PFSK-1 (cell line): ENCODE measurements around the gene CACNA1D.

Experiments used
- FOXP2 ChIP-seq: optimal IDR thresholded peaks from 2 replicates; pipeline ENCODE3; 2011; ENCODE audit warnings: borderline replicate concordance, control low read depth, inconsistent platforms; ENCODE audit not compliant: insufficient read depth; ENCODE audit errors: extremely low read length, extremely low read depth
- POLR2AphosphoS5 ChIP-seq: IDR thresholded peaks from 2 replicates; pipeline ENCODE4 v1.6.1; 2012; ENCODE audit warnings: low read depth, mild to moderate bottlenecking, control low read depth, low read length, moderate library complexity
- SIN3A ChIP-seq: IDR thresholded peaks from 2 replicates; pipeline ENCODE4 v1.6.1; 2012; ENCODE audit warnings: mild to moderate bottlenecking, low read length, moderate library complexity, borderline replicate concordance; ENCODE audit not compliant: insufficient read depth
- TAF1 ChIP-seq: IDR thresholded peaks from 2 replicates; pipeline ENCODE4 v1.6.1; 2012; ENCODE audit warnings: low read length, control low read depth, borderline replicate concordance; ENCODE audit not compliant: insufficient read depth
- TF ChIP-seq, protein P1 (sequence below), 2 experiments: IDR thresholded peaks; 2 replicates each; pipeline versions ENCODE4 v1.6.1 to v1.8.0; 2011 to 2012; ENCODE audit warnings: low read depth in 2 of 2, low read length in 2 of 2, control low read depth in 1 of 2, inconsistent platforms in 1 of 2, mild to moderate bottlenecking in 1 of 2, moderate library complexity in 1 of 2; ENCODE audit not compliant: insufficient read depth in 1 of 2

CACNA1D gene

DNA sequence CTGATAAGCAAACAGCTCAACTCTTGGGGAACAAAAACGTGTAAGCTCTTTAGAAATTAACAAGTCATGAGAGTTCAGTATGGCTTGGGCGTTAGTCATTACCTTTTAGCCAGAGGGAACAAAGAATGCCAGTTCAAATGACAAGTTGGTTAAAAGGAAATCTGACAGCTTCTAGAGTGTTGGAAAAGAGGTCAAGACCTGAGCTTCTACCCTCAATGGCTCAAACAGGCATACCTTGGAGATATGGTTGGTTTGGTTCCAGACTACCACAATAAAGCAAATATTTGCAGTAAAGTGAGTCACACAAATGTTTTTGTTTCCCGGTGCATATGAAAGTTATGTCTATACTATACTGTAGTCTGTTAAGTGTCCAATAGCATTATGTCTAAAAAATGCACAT, 136.1 kb downstream of the CACNA1D start:
- TF ChIP-seq FOXP2 (no peak), TAF1 (no peak), SIN3A (no peak), POLR2AphosphoS5 (no peak)
- TF ChIP-seq, protein P1, sequence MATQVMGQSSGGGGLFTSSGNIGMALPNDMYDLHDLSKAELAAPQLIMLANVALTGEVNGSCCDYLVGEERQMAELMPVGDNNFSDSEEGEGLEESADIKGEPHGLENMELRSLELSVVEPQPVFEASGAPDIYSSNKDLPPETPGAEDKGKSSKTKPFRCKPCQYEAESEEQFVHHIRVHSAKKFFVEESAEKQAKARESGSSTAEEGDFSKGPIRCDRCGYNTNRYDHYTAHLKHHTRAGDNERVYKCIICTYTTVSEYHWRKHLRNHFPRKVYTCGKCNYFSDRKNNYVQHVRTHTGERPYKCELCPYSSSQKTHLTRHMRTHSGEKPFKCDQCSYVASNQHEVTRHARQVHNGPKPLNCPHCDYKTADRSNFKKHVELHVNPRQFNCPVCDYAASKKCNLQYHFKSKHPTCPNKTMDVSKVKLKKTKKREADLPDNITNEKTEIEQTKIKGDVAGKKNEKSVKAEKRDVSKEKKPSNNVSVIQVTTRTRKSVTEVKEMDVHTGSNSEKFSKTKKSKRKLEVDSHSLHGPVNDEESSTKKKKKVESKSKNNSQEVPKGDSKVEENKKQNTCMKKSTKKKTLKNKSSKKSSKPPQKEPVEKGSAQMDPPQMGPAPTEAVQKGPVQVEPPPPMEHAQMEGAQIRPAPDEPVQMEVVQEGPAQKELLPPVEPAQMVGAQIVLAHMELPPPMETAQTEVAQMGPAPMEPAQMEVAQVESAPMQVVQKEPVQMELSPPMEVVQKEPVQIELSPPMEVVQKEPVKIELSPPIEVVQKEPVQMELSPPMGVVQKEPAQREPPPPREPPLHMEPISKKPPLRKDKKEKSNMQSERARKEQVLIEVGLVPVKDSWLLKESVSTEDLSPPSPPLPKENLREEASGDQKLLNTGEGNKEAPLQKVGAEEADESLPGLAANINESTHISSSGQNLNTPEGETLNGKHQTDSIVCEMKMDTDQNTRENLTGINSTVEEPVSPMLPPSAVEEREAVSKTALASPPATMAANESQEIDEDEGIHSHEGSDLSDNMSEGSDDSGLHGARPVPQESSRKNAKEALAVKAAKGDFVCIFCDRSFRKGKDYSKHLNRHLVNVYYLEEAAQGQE (IDR thresholded peaks at IDR 0.05; ENCODE audit: insufficient read depth in 1 of 2, low read depth in 2 of 2, low read length in 2 of 2): no peak

DNA sequence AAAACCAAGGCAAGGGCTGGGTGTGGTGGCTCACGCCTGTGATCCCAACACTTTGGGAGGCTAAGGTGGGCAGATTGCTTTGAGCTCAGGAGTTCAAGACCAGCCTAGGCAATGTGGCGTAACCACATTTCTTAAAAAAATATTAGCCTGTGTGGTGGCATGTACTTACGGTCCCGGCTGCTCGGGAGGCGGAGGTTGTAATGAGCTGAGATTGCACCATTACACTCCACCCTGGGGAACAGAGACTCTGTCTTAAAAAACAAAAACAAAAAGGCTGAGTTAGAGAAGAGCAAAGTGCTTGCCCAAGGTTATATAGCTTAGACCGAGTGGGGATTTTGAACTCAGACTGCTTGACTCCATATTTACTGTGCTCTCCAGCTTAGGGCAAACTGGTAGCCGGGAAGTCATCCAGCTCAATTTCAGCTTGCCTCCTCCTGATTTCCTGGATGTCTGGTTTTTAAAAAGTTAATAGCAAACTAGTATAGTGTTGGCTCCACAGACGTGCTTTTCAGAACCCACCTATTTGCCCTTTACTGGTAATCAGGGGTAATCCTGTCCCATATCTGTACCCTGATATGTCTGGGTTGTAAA, 138.9 kb downstream of the CACNA1D start:
- no peak for TF ChIP-seq FOXP2
- TF ChIP-seq SIN3A: no peak
- no peak for TF ChIP-seq POLR2AphosphoS5
- no peak for TF ChIP-seq TAF1
- TF ChIP-seq, protein P1 (IDR thresholded peaks at IDR 0.05; ENCODE audit: insufficient read depth in 1 of 2, low read depth in 2 of 2, low read length in 2 of 2): no peak

DNA sequence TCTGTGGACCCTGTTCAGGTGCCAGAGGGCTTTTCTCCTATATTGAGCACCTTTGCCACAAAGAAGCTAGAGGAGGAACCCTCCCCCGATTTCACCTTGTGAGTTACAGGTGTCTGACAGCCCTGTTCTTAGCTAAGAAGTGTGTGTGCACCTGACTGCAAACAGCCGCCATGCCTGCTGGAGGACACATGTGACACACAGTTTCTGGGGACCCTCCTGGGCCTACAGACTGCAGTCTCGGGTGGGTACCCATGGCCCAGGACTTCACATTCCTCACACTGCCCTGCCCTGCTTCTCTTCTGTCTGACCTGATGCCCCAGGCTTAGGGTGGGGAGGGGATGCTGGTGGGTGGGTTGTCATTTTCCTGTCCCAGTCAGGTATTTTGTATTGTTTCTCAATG, 140.6 kb downstream of the CACNA1D start:
- TF ChIP-seq, protein P1 (IDR thresholded peaks at IDR 0.05; ENCODE audit: insufficient read depth in 1 of 2, low read depth in 2 of 2, low read length in 2 of 2): no peak
- TF ChIP-seq SIN3A (no peak), FOXP2 (no peak), TAF1 (no peak), POLR2AphosphoS5 (no peak)

DNA sequence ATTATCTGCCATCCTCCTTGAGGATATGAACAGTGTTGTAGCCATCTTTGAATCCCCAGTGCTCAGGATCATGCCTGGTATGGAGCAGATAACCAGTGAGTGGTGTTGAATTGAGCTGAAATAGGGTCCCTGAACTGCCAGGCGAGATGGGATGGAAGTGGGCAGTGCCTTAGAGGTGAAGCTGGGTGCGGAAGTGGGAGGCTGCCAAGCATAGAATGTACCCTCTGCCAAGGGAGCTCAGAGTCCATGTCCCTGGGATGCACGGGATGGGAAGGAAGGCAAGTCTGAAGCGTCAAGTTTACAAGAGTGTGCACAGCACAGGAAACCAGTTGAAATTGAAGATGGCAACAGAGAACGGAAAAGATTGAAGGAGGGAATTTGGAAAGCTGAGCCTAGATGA, 147.0 kb downstream of the CACNA1D start:
- no peak for TF ChIP-seq SIN3A
- TF ChIP-seq TAF1: no peak
- TF ChIP-seq, protein P1 (IDR thresholded peaks at IDR 0.05; ENCODE audit: insufficient read depth in 1 of 2, low read depth in 2 of 2, low read length in 2 of 2): no peak
- no peak for TF ChIP-seq POLR2AphosphoS5
- TF ChIP-seq FOXP2: no peak
